Activated naive CD4-positive, alpha-beta T cell treated with anti-CD3 and anti-CD28 coated beads, Interleukin-2, amount 50 U/mL, for 72 hours (primary cell): ENCODE results near the gene RPL32. TPM values are rescaled to one million over a fixed set of nuclear protein-coding genes. Genes with fewer than 3 reads are reported as not detected.
"Not testable (repeated sequence)": the region's sequence is repeated elsewhere in the genome, so short reads cannot be mapped to it uniquely, and the experiment has no call there.

Experiments used
- ATAC-seq, 2 donors: fragments of 150-1000 bp; cut with Tn5 transposase; 2 replicates each; pipeline ENCODE4 v1.10.0; 2021; ENCODE audit warnings: mild to moderate bottlenecking in 2 of 2, moderate library complexity in 2 of 2
- DNase-seq, 2 donors: peaks; one replicate each; pipeline ENCODE4 v3.0.0; 2021 to 2022; ENCODE audit warnings: low spot score in 2 of 2
- H3K27ac Mint-ChIP-seq, 2 donors: one replicate each; pipeline ENCODE4 v1.8.0; 2022; ENCODE audit warnings: mild to moderate bottlenecking in 2 of 2, mixed read lengths in 2 of 2
- H3K36me3 Mint-ChIP-seq, 2 donors: one replicate each; pipeline ENCODE4 v1.8.0; 2022; ENCODE audit warnings: mixed read lengths in 2 of 2
- H3K9me3 Mint-ChIP-seq, 2 donors: one replicate each; pipeline ENCODE4 v1.8.0; 2022; ENCODE audit warnings: mixed read lengths in 2 of 2
- total RNA-seq, 2 donors: library from RNA; stranded (reverse); gene quantifications; one replicate each; pipeline ENCODE4 v1.2.3, GENCODE V29; 2022

The RPL32 gene
- total RNA-seq, 2 donors from 2014 or later = 2,520 to 2,880 TPM

GRCh38 chr3:12840148-12840547, 1.2 kb downstream of the RPL32 start:
- Mint-ChIP-seq H3K27ac (peak overlapping the region; percentile 100), H3K36me3 (peaks cover 53 to 59% of the 10 kb centered on the region in 2 donors)
- DNase-seq, ATAC-seq, H3K9me3 Mint-ChIP-seq: not testable (repeated sequence)

DNA sequence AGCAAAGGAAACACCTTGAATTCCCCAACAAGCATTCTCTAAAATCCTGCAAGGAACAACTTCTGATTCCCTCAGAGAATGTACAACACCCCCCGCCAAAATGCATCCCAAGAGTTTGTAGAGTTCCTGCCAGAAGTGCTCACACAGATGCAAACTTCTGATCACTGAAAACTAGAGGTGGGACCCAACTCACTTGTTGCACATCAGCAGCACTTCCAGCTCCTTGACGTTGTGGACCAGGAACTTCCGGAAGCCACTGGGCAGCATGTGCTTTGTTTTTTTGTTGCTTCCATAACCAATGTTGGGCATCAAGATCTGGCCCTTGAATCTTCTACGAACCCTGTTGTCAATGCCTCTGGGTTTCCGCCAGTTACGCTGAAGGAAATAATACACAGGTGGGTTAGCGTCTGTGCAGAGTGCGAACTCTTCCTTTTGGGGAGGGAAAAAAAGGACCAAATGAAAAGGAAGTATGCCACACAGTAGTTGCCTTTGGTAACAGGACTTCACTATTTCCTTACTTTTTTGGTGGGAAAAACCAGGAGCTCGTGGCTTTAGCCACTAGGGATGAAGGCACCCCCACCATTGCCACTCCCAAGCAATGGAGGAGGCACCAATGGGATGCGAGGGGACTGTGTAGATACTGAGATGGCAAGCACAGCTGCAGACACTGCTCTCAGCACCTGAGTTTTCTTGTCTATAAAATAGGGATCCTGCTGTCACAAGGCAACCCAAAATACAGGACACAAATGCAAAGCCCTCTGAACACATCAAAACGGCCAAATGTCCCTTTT, 2.0 kb downstream of the RPL32 start:
- ATAC-seq (no peak), DNase-seq (no peak)
- no peaks in the 10 kb centered on the region for H3K9me3 Mint-ChIP-seq

GRCh38 chr3:12838179-12838965, 3.0 kb downstream of the RPL32 start:
- H3K9me3 Mint-ChIP-seq = no peaks in the 10 kb centered on the region
- peaks cover 59% of the 10 kb centered on the region in 2 donors for H3K36me3 Mint-ChIP-seq
- DNase-seq (no peak), ATAC-seq (no peak)
- peak overlapping the region; percentile 100 for H3K27ac Mint-ChIP-seq

More for the DNA sequence above, 2.0 kb downstream of the RPL32 start:
- peaks cover 53 to 59% of the 10 kb centered on the region in 2 donors for H3K36me3 Mint-ChIP-seq
- peak overlapping the region; percentile 100 for H3K27ac Mint-ChIP-seq

DNA sequence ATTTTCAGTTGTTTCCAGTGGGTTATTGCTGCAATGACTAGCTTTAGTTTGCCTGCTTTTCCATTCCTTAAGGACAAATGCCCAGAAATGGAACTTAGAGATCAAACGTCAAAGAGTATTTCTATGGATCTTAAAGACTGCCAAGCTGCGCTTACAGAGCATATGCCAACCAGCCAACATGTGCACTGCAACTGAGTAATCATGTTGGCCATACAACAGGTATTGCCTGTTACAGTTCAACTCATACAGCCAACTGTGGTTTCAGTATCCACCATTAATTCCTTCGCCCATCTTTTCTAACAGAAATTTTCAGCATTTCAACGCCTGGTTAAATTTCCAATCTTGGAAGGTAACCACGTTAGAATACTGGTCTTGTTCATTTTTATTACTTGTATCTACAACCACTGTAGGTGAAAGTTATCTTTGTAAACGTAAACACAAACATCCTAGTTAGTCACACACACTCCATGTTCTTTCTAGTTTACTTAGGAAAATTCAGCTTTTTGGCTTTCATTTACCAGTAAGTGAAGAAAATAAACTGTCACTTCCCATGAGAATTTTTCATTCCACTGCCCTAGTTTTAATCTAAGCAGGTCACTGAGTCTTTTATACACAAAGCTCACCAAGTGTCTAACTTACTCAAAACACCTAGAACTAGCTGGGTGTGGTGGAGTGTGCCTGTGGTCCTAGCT, 3.9 kb downstream of the RPL32 start:
- DNase-seq = no peak
- peak overlapping the region in 1 of 2 donors; percentile 100 for H3K27ac Mint-ChIP-seq
- H3K36me3 Mint-ChIP-seq = peaks cover 59% of the 10 kb centered on the region in 2 donors
- H3K9me3 Mint-ChIP-seq = no peaks in the 10 kb centered on the region
- no peak for ATAC-seq

DNA sequence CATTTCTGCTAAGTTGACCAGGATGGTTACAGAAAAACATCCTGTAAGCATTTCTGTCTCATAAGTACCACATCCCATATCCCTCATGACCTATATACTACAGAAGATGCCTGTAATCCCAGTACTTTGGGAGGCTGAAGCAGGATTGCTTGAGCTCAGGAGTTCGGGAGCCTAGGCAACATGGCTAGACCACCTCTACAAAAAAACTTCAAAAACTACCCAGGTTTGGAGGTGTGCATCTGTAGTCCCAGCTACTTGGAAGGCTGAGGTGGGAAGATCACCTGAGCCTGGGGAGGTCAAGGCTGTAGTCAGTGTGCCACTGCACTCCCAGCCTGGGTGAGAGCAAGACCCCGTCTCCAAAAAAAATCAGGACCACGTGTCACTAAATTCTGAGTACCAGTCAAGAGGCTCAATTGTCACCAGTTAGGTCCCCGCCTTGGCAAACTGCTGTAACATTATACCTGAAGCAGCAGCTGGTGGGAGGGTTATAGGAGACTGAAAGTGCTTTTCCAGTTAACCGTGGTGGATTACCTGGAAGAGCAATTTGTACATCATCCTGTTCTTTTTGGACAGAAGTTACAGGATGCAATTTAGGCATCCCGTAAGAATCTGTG, 6.2 kb downstream of the RPL32 start:
- H3K36me3 Mint-ChIP-seq = peaks cover 48 to 56% of the 10 kb centered on the region in 2 donors
- H3K27ac Mint-ChIP-seq = peak overlapping the region in 1 of 2 donors; percentile 85
- DNase-seq (no peak), ATAC-seq (no peak)
- no peaks in the 10 kb centered on the region for H3K9me3 Mint-ChIP-seq

- no peak for ATAC-seq
- Mint-ChIP-seq H3K36me3 (peaks cover 31 to 39% of the 10 kb centered on the region in 2 donors), H3K9me3 (no peaks in the 10 kb centered on the region), H3K27ac (peak overlapping the region; percentile 12 to 95)
- DNase-seq = no peak
Measured at GRCh38 chr3:12833222-12834161, 7.9 kb downstream of the RPL32 start.

DNA sequence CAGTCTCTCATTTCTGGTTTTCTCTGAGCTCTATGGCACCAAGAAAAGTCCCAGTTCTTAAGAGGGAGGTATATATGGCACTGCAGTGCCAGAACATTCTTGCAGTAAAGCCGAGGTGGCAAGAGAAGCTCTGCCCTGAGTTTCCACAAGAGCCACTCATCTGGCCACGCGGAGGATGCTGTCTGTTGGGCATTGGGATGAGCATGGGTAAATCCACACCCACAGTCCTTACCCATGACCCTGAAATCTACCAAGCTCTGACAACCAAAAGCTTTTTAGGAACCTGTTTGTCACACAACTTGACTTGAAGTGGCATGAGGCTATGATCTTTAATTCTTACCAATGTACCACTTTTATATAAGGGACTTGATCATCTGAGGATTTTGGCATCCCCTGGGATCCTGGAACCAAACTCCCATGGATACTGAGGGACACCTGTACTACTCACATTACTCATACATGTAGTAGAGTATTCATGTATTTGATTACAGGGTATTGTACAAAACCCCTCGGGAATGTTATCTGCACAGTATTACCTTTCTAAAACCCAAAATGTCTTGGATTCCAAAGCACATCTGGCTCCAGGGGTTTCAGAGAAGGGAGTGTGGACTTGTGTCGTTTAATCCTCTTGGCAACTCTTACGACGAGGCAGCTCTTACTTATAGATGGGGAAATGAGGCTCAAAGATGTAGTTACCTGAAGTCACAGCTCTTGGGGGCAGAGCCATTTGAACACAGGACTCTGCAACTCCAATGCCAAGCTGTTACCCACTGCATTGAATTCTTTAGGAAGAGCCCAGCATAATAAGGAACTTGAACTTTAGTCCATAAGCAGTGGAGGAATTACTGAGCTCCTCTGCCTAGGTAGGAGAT, 8.8 kb downstream of the RPL32 start:
- Mint-ChIP-seq H3K9me3 (no peaks in the 10 kb centered on the region), H3K36me3 (peaks cover 22 to 30% of the 10 kb centered on the region in 2 donors), H3K27ac (peak overlapping the region; percentile 12 to 95)
- ATAC-seq = no peak
- DNase-seq = no peak

DNA sequence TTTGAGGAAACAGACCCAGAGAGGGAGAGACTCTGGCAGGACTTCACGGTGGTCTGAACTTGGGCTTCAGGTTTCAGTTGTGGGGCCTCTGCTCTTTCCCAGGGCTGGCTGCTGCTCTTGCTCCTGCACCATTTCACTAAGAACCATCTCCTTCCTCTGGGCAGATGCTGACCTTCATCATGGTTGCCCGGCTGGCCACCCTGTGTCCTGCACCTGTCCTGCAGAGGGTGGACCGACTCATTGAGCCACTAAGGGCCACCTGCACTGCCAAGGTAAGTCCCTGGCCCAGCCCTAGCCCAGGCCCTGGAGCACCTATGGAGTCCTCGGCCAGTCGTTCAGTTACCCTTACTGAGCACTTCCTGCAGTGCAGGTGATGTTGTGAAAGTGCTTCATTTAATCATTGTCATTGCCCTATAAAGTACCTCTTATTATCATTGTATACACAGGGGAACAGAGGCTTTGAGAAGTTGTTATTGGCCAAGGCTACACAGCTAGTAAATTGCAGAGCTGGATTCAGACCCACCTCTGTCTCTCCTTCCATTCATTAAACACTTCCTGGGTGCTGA, 10.0 kb downstream of the RPL32 start:
- Mint-ChIP-seq H3K27ac (peak overlapping the region in 1 of 2 donors; percentile 36), H3K9me3 (no peaks in the 10 kb centered on the region), H3K36me3 (peaks cover 10 to 18% of the 10 kb centered on the region in 2 donors)
- DNase-seq = no peak
- peak in 1 of 2 donors; percentile 14 for ATAC-seq

DNA sequence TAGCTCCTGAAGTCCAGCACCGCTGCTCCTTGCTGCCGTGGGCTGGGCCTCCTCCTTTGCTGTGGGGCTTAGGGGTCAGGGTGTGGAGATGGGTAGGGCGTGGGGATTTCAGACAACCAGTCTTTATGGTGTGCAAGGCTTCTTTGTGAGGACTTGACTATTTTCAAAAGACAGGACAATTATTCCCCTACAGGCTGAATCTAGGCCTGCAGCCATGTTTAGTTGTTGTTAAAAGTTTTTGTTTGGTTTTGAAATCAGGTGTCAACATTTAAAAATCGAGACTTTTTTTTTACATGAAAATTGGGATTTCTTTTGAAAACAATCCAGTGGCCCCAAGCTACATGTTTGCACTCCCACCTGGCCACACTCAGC, 10.6 kb downstream of the RPL32 start:
- ATAC-seq = peak in 1 of 2 donors; percentile 15
- peak overlapping the region in 1 of 2 donors; percentile 56 for H3K27ac Mint-ChIP-seq
- H3K36me3 Mint-ChIP-seq = peaks cover 4 to 14% of the 10 kb centered on the region in 2 donors
- DNase-seq = no peak
- H3K9me3 Mint-ChIP-seq = no peaks in the 10 kb centered on the region

DNA sequence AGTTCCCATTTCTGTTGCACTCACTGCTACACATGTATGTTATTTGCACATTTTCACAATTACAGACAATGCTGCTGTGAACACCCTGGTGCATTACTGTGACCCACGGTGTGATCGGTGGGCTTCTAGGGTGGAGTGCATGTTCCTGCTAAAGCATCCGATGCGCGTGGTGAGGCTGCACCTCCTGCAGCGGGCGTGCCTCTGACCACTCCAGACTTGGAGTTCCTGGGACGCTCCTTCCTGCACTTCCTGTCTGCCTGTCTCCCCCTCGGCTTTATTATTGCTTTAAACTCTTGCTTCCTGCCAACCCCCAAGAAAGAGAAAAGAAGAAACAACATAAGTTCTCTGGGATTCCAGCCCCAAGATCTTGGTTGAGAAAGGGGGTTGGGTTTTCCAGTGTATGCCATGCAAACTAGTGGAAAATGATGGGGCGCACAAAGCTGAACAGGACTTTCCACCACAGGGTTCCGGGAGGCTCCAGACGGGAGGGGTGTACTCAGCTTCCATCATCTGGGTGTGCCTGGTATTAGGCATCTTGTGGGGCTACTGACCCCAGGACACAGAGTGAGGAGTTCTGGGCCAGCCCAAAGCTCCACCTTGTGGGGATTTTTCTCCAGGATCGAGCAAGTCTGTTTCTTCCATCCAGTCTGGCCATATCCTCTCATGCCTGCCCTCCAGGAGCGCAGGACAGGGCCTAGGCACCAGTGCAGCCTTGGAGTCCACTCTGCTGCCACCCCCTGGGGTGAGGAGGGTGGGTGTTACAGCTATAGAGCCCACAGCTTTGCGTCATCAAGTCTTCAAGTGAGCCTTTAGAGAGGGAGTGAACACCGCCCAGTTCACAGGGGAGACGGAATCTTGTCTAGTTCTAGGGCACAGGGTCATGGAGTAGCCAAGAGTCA, 11.2 kb downstream of the RPL32 start:
- peaks cover 0 to 14% of the 10 kb centered on the region in 2 donors for H3K36me3 Mint-ChIP-seq
- DNase-seq (no peak), ATAC-seq (peak in 1 of 2 donors; percentile 7)
- no peaks in the 10 kb centered on the region for H3K9me3 Mint-ChIP-seq
- peak overlapping the region in 1 of 2 donors; percentile 56 for H3K27ac Mint-ChIP-seq

DNA sequence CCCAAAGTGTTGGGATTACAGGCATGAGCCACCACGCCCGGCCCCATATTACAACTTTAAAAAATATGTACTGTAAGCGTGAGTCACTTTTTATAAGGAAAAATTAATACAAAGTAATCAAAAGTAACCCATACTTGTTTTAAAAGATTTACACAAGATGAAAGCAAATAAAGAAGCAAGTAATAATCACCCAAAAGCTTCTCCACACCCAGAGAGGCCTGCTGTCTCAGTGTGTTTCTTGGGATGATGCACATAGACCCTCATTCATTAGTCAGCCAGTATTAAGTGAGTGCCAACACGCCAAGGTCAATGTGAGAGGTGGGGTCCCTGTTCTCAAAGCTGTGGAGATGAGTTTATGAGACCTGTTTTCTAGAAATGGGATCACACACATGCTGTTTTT, 12.0 kb downstream of the RPL32 start:
- no peaks in the 10 kb centered on the region for H3K9me3 Mint-ChIP-seq
- ATAC-seq = no peak
- peaks cover 0 to 14% of the 10 kb centered on the region in 2 donors for H3K36me3 Mint-ChIP-seq
- no peak for DNase-seq
- no peak overlapping the region for H3K27ac Mint-ChIP-seq

DNA sequence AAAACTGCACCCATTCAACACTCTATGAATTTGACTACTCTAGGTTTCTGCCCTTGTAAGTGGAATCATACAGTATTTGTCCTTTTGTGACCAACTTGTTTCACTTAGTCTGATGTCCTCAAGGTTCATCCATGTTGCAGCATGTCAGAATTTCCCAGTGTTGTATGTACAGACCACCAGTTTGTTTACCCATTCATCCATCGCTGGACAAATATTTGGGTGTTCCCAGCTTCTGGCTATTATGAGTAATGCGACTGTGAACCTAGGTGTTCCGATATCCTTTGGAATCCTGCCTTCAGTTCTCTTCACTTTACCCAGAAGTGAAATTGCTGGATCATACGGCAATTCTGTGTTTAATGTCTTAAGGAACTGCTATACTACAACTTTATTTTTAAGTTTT, 12.6 kb downstream of the RPL32 start:
- ATAC-seq (no peak), DNase-seq (no peak)
- Mint-ChIP-seq H3K36me3 (peaks cover 0 to 9% of the 10 kb centered on the region in 2 donors), H3K9me3 (no peaks in the 10 kb centered on the region), H3K27ac (no peak overlapping the region)

- H3K36me3 Mint-ChIP-seq = no peaks in the 10 kb centered on the region
- no peak overlapping the region for H3K27ac Mint-ChIP-seq
- DNase-seq (no peak), ATAC-seq (peak in 1 of 2 donors; percentile 2)
- no peaks in the 10 kb centered on the region for H3K9me3 Mint-ChIP-seq
Measured at GRCh38 chr3:12825156-12825555, 16.2 kb downstream of the RPL32 start.

DNA sequence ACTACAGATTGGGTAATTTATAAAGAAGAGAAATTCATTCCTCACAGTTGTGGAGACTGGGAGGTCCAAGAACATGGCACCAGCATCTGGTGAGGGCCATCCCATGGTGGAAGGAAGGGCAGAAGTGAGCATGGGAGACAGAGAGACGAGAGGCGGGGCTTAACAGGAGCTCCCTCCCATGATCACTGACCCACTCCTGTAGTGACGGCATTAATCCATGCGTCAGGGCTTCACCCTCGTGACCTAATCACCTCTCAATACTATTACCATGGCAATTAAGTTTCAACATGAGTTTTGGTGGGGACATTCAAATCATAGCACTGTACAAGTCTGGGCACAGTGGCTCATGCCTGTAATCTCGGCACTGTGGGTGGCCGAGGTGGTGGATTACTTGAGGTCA, 17.1 kb downstream of the RPL32 start:
- Mint-ChIP-seq H3K9me3 (no peaks in the 10 kb centered on the region), H3K36me3 (no peaks in the 10 kb centered on the region), H3K27ac (no peak overlapping the region)
- no peak for DNase-seq
- ATAC-seq = no peak
